ENCODE data around the gene HOGA1. TPM values are rescaled to one million over a fixed set of nuclear protein-coding genes. Genes with fewer than 3 reads are reported as not detected.

Gene HOGA1
- total and polyA plus RNA-seq, 7 experiments from 2014 or later: not detected

DNA sequence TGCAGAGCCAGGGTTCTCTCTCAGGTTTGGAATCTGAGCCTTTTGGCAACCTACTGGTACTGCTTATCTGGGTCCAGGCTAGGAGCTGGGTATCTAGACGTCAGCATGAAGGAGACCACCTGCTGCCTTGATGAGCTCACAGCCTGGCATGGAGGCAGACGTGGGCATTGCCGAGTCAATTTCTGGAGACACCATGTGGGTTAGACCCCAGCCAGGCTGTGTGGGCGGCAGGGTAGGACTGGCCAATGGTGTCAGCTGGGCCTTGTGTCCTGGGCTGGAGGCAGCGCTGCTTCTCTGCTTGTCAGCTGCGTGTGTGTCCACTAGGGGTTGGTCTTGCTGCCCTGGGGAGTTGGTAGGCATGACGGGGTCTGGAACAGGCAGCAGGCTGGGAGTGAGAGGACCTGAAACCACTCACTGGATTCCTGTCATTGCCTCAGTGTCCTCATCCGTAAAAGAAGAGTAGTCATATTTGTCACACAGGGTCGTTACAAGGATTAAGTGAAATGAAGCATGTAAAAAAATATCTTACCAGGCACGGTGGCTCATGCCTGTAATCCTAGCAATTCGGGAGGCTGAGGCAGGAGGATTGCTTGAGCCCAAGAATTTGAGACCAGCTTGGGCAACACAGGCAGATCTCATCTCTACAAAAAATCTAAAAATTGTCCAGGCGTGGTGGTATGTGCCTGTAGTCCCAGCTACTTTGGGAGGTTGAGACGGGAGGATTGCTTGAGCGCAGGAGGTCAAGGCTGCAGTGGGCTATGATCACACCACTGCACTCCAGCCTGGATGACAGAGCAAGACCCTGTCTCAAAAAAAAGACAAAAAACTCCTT lies 43.3 kb upstream of the HOGA1 start:
- Histone ChIP-seq H3K9me3 (ENCODE audit: control insufficient read depth in 2 of 3, low read length in 3 of 3) (no peaks in the 10 kb centered on the region), H3K27me3 (ENCODE audit: control insufficient read depth in 2 of 2, insufficient read depth in 2 of 2, low read length in 2 of 2) (no peaks in the 10 kb centered on the region), H3K4me1 (ENCODE audit: control insufficient read depth in 2 of 2, insufficient read depth in 2 of 2, low read length in 2 of 2) (no peaks in the 10 kb centered on the region), H3K36me3 (ENCODE audit: control insufficient read depth in 2 of 3, insufficient read depth in 3 of 3, low read length in 3 of 3) (no peaks in the 10 kb centered on the region), H3K27ac (ENCODE audit: low read depth, low read length) (no peak overlapping the region), H3K4me3 (ENCODE audit: low read length) (no peak overlapping the region)
- peak overlapping the region in 1 of 9 donors; percentile 76 for H3K27ac Mint-ChIP-seq
- intact Hi-C loops (cut with micrococcal nuclease): no loop called here
- H3K9me3 Mint-ChIP-seq: no peaks in the 10 kb centered on the region
- CTCF ChIA-PET: no interaction called here
- H3K27me3 Mint-ChIP-seq: no peaks in the 10 kb centered on the region
- POLR2A ChIA-PET: no interaction called here
- no peak for DNase-seq
- peaks cover 0 to 19% (median 0%) of the 10 kb centered on the region in 7 donors for H3K4me1 Mint-ChIP-seq
- no peak overlapping the region for H3K4me3 Mint-ChIP-seq
- no peaks in the 10 kb centered on the region for H3K36me3 Mint-ChIP-seq
- ATAC-seq: no peak

DNA sequence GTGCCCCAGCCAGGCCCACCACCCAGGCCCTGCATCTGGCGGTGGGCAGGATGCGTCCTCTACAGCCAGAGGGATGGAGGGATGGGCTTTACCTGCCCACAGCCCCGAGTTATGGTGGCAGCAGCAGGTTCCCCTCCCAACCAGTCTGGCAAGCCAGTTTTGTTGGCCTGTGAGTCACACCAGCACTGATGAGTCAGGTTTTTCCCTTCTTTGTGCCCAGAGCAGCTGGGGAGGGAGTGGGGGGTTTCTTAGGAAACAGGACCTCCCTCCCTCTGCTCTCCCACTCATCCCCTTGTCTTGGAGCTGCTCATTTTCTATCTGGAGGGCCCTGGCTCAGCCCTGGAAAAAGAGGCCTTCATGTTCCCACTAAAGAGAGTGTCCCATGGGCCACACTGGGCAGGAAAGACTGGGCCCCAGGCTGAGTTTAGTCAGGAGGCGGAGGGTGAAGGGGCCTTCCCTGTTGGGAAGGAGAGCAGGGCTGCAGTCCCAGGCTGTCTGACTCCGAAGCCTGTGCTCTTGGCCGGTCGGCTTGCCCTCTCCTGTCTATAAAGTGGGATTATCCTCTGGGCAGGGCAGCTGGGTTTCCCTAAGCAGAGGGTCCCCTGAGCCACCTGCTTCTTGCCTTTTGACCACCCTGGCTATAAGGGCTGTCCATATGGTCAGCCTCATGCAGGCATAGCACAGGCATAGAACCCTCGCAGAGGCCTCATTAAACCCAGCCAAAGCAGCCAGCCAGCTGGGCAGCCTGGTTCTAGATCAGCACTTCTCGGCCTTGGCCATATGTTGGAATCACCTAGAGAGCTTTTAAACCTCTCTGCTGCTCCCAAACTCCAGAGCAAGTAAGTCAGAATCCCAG lies 41.8 kb upstream of the HOGA1 start:
- DNase-seq (peak in 1 of 9 donors; percentile 56), ATAC-seq (peak; percentile 51)
- H3K4me1 ChIP-seq (ENCODE audit: control insufficient read depth in 2 of 2, insufficient read depth in 2 of 2, low read length in 2 of 2): no peaks in the 10 kb centered on the region

DNA sequence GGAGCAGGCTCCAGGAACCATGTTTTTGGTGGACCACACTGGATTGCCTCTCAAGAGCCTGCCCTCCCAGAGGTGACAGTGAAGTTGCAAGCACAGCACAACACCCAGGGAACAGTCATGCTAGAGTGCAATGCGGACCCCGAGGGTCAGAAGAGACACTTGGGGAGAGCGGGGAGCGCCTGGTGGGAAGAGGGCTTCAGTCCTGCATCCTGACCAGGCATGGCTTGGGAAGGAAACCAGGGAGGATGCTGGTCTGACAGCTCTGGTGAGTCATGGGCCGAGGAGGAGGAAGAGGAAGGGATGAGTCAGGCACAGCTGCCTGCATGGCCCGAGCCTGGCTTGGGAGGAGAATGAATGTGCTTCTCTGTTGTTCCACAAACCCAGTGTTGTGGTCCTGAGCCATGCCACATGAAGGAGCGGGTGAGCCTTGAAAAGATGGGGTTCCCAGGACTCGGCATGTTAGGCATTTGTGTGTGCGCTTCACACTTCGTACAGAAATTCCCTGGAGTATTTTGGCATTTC lies 41.1 kb upstream of the HOGA1 start:
- H3K27ac ChIP-seq (ENCODE audit: low read depth, low read length): no peak overlapping the region
- H3K27ac Mint-ChIP-seq: peak overlapping the region in 2 of 9 donors; percentile 64 to 74
- no peaks in the 10 kb centered on the region for H3K36me3 ChIP-seq (ENCODE audit: control insufficient read depth in 2 of 3, insufficient read depth in 3 of 3, low read length in 3 of 3)
- intact Hi-C loops (cut with micrococcal nuclease): no loop called here
- CTCF ChIA-PET: interaction anchor here (1.4 kb wide), 1 partner anchor 43 kb away, joined by 3 read pairs; no protein-coding TSS in a partner anchor
- no peaks in the 10 kb centered on the region for H3K27me3 ChIP-seq (ENCODE audit: control insufficient read depth in 2 of 2, insufficient read depth in 2 of 2, low read length in 2 of 2)
- no peaks in the 10 kb centered on the region for H3K36me3 Mint-ChIP-seq
- DNase-seq (peak in 1 of 9 donors; percentile 70), ATAC-seq (peak; percentile 88)
- peak overlapping the region in 1 of 10 donors; percentile 35 for H3K4me3 Mint-ChIP-seq
- peaks cover 0 to 19% (median 0%) of the 10 kb centered on the region in 7 donors for H3K4me1 Mint-ChIP-seq
- peaks cover 0 to 3% (median 0%) of the 10 kb centered on the region in 5 donors for H3K27me3 Mint-ChIP-seq
- no peak overlapping the region for H3K4me3 ChIP-seq (ENCODE audit: low read length)
- no peaks in the 10 kb centered on the region for H3K4me1 ChIP-seq (ENCODE audit: control insufficient read depth in 2 of 2, insufficient read depth in 2 of 2, low read length in 2 of 2)
- no peaks in the 10 kb centered on the region for H3K9me3 Mint-ChIP-seq
- POLR2A ChIA-PET: no interaction called here
- no peaks in the 10 kb centered on the region for H3K9me3 ChIP-seq (ENCODE audit: control insufficient read depth in 2 of 3, low read length in 3 of 3)

More for the DNA sequence above, 41.8 kb upstream of the HOGA1 start:
- no peaks in the 10 kb centered on the region for H3K9me3 ChIP-seq (ENCODE audit: control insufficient read depth in 2 of 3, low read length in 3 of 3)
- ChIA-PET POLR2A (no interaction called here), CTCF (interaction anchor here (1.4 kb wide), 1 partner anchor 43 kb away, joined by 3 read pairs; no protein-coding TSS in a partner anchor)
- Mint-ChIP-seq H3K9me3 (no peaks in the 10 kb centered on the region), H3K4me3 (no peak overlapping the region), H3K4me1 (peaks cover 0 to 19% (median 0%) of the 10 kb centered on the region in 7 donors), H3K27me3 (peaks cover 0 to 3% (median 0%) of the 10 kb centered on the region in 5 donors), H3K27ac (peak overlapping the region in 1 of 9 donors; percentile 64), H3K36me3 (no peaks in the 10 kb centered on the region)
- H3K27me3 ChIP-seq (ENCODE audit: control insufficient read depth in 2 of 2, insufficient read depth in 2 of 2, low read length in 2 of 2): no peaks in the 10 kb centered on the region
- no peaks in the 10 kb centered on the region for H3K36me3 ChIP-seq (ENCODE audit: control insufficient read depth in 2 of 3, insufficient read depth in 3 of 3, low read length in 3 of 3)
- H3K27ac ChIP-seq (ENCODE audit: low read depth, low read length): no peak overlapping the region
- no peak overlapping the region for H3K4me3 ChIP-seq (ENCODE audit: low read length)
- intact Hi-C loops (cut with micrococcal nuclease): no loop called here

DNA sequence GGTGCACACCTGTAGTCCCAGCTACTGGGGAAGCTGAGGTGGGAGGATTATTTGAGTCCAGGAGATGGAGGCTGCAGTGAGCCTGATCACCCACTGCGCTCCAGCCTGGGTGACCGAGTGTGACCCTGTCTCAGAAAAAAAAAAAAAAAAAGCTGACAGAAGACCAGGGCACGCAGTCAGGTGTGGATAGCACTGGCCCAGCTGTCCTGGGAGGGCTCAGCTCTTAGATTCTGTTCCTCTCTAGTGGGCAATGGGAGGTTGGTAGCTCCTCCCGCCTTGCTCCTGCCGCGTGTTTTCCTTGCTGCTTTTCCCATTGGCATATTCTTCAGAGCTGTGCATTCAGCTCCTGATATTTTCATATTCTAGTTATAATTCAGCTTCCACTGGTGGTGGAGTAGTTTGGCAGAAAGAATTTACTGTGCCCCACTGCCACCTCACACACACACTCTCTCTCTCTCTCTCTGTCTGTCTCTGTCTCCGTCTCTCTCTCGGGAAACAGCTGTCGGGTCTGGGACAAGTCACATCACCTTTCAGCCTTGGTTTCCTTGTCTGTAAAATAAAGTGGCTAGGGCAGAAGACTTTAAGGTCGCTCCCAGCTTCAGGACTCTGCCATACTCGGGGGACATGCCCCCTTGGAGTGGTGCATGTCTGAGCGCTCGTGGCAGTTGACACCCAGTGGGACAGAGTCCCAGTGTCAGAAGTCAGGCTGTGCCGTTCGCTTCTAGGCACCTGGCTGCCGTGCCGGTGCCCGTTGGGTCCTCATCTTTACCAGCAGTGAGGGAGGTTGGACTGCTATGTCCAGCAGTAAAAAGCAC lies 37.5 kb upstream of the HOGA1 start:
- Mint-ChIP-seq H3K9me3 (no peaks in the 10 kb centered on the region), H3K27ac (no peak overlapping the region), H3K27me3 (peaks cover 0 to 3% (median 0%) of the 10 kb centered on the region in 5 donors), H3K36me3 (no peaks in the 10 kb centered on the region), H3K4me1 (peaks cover 0 to 19% (median 0%) of the 10 kb centered on the region in 7 donors), H3K4me3 (no peak overlapping the region)
- ChIA-PET CTCF (interaction anchor here (0.5 to 1.1 kb wide), 2 partner anchors 13 to 887 kb away, joined by 3 read pairs; no protein-coding TSS in a partner anchor), POLR2A (interaction anchor here (0.7 kb wide), 1 partner anchor 155 kb away, joined by 3 read pairs; no protein-coding TSS in a partner anchor)
- Histone ChIP-seq H3K36me3 (ENCODE audit: control insufficient read depth in 2 of 3, insufficient read depth in 3 of 3, low read length in 3 of 3) (no peaks in the 10 kb centered on the region), H3K27ac (ENCODE audit: low read depth, low read length) (no peak overlapping the region), H3K4me3 (ENCODE audit: low read length) (no peak overlapping the region), H3K9me3 (ENCODE audit: control insufficient read depth in 2 of 3, low read length in 3 of 3) (no peaks in the 10 kb centered on the region), H3K27me3 (ENCODE audit: control insufficient read depth in 2 of 2, insufficient read depth in 2 of 2, low read length in 2 of 2) (no peaks in the 10 kb centered on the region), H3K4me1 (ENCODE audit: control insufficient read depth in 2 of 2, insufficient read depth in 2 of 2, low read length in 2 of 2) (no peaks in the 10 kb centered on the region)
- DNase-seq (no peak), ATAC-seq (no peak)
- intact Hi-C loops (cut with micrococcal nuclease): no loop called here

DNA sequence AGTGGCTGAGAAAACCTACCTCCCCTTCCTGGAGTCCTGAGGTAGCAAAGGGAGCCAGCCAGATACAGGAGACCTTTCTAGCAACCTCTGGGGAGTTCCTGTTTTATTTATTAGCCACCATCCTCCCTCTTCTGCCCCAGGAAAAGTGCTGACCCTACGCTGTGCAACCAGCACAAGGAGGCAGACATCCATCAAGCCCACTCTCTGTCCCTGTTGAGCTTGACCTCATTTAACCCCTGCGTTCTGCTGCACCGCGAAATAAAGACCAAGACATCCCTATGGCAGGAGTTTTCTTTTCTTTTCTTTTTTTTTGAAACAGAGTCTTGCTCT lies 37.0 kb upstream of the HOGA1 start:
- Histone ChIP-seq H3K4me3 (ENCODE audit: low read length) (no peak overlapping the region), H3K27ac (ENCODE audit: low read depth, low read length) (no peak overlapping the region), H3K36me3 (ENCODE audit: control insufficient read depth in 2 of 3, insufficient read depth in 3 of 3, low read length in 3 of 3) (no peaks in the 10 kb centered on the region), H3K4me1 (ENCODE audit: control insufficient read depth in 2 of 2, insufficient read depth in 2 of 2, low read length in 2 of 2) (no peaks in the 10 kb centered on the region), H3K9me3 (ENCODE audit: control insufficient read depth in 2 of 3, low read length in 3 of 3) (no peaks in the 10 kb centered on the region), H3K27me3 (ENCODE audit: control insufficient read depth in 2 of 2, insufficient read depth in 2 of 2, low read length in 2 of 2) (no peaks in the 10 kb centered on the region)
- no peak for ATAC-seq
- intact Hi-C loops (cut with micrococcal nuclease): no loop called here
- H3K4me3 Mint-ChIP-seq: no peak overlapping the region
- H3K27me3 Mint-ChIP-seq: peaks cover 0 to 3% (median 0%) of the 10 kb centered on the region in 5 donors
- no peaks in the 10 kb centered on the region for H3K36me3 Mint-ChIP-seq
- ChIA-PET CTCF (no interaction called here), POLR2A (no interaction called here)
- H3K9me3 Mint-ChIP-seq: no peaks in the 10 kb centered on the region
- no peak for DNase-seq
- no peak overlapping the region for H3K27ac Mint-ChIP-seq
- H3K4me1 Mint-ChIP-seq: peaks cover 0 to 14% (median 0%) of the 10 kb centered on the region in 7 donors

DNA sequence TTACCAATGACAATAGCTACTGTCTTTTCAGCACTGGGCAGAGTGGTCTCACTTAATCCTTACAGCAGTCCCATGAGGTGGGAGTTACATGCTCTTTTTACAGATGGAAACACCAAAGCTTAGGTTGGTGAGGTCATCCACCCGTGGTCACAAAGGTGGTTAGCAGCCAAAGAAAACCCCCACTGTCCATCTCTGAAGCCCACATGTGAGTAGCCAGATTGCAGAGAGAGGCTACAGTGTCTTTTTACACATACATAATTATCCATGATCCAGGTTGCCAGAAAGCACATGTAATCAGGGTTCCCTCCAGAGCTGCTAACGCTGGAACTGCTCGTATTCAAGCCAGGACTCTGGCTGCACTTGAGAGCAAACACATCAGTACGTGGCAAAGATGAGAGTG lies 36.2 kb upstream of the HOGA1 start:
- DNase-seq: no peak
- no peaks in the 10 kb centered on the region for H3K27me3 ChIP-seq (ENCODE audit: control insufficient read depth in 2 of 2, insufficient read depth in 2 of 2, low read length in 2 of 2)
- peaks cover 0 to 3% (median 0%) of the 10 kb centered on the region in 5 donors for H3K27me3 Mint-ChIP-seq
- H3K36me3 Mint-ChIP-seq: no peaks in the 10 kb centered on the region
- no peak for ATAC-seq
- CTCF ChIA-PET: no interaction called here
- H3K4me1 Mint-ChIP-seq: peaks cover 0 to 10% (median 0%) of the 10 kb centered on the region in 7 donors
- H3K4me1 ChIP-seq (ENCODE audit: control insufficient read depth in 2 of 2, insufficient read depth in 2 of 2, low read length in 2 of 2): no peaks in the 10 kb centered on the region
- no peaks in the 10 kb centered on the region for H3K9me3 Mint-ChIP-seq
- no peaks in the 10 kb centered on the region for H3K9me3 ChIP-seq (ENCODE audit: control insufficient read depth in 2 of 3, low read length in 3 of 3)
- intact Hi-C loops (cut with micrococcal nuclease): no loop called here
- POLR2A ChIA-PET: no interaction called here
- no peak overlapping the region for H3K4me3 ChIP-seq (ENCODE audit: low read length)
- H3K27ac ChIP-seq (ENCODE audit: low read depth, low read length): no peak overlapping the region
- H3K27ac Mint-ChIP-seq: no peak overlapping the region
- no peaks in the 10 kb centered on the region for H3K36me3 ChIP-seq (ENCODE audit: control insufficient read depth in 2 of 3, insufficient read depth in 3 of 3, low read length in 3 of 3)
- H3K4me3 Mint-ChIP-seq: no peak overlapping the region

All from naive thymus-derived CD4-positive, alpha-beta T cell (primary cell).